ENCODE measurements around the gene LRRC39. TPM values are rescaled to one million over a fixed set of nuclear protein-coding genes. Genes with fewer than 3 reads are reported as not detected.

Gene LRRC39
- total and polyA plus RNA-seq, 4 experiments from 2014 or later: 0.13 to 1.3 (median 1.0) TPM; not detected in 1

DNA sequence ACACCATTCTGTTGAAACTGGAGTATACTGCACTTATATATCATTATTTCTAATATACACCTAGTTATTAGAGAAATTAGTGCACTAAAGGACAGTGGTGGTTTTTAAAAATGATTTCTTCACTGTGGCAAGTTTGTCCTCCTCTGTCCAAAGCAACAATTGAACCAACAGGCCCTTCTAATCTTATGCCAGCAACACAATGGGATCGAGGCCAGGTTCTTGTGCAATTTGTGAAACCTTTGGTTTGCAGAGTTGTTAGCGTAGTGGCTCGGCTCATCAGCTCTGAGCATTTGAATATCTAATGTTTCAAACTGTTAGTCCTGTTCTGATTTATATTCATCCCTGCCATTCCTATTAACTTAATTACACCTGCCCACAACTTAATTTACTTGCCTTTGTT lies 9.9 kb upstream of the LRRC39 start:
- Histone ChIP-seq H3K27me3 (ENCODE audit: insufficient read depth, low read length) (no peaks in the 10 kb centered on the region), H3K9me3 (ENCODE audit: control insufficient read depth in 1 of 2, low read length in 2 of 2) (no peaks in the 10 kb centered on the region), H3K36me3 (ENCODE audit: insufficient read depth, low read length) (no peaks in the 10 kb centered on the region), H3K4me1 (ENCODE audit: insufficient read depth, low read length) (no peaks in the 10 kb centered on the region), H3K4me3 (ENCODE audit: low read length in 2 of 2) (no peak overlapping the region), H3K27ac (ENCODE audit: low read depth, low read length) (no peak overlapping the region)
- H3K27ac Mint-ChIP-seq: no peak overlapping the region
- H3K27me3 Mint-ChIP-seq: no peaks in the 10 kb centered on the region
- intact Hi-C loops (cut with micrococcal nuclease): no loop called here
- POLR2A ChIA-PET (ENCODE audit: partially characterized antibody): interaction anchor here (1.3 kb wide), 1 partner anchor 13 kb away, joined by 3 read pairs; no protein-coding TSS in a partner anchor
- H3K4me1 Mint-ChIP-seq: peaks cover 0 to 4% (median 0%) of the 10 kb centered on the region in 4 donors
- H3K4me3 Mint-ChIP-seq: no peak overlapping the region
- peaks cover 11 to 24% of the 10 kb centered on the region in 2 donors for H3K36me3 Mint-ChIP-seq
- no peak for DNase-seq
- H3K9me3 Mint-ChIP-seq: peaks cover 0 to under 1% (median 0%) of the 10 kb centered on the region in 8 donors
- CTCF ChIA-PET (ENCODE audit: partially characterized antibody): interaction anchor here (1.1 kb wide), 1 partner anchor 9 kb away, joined by 4 read pairs; no protein-coding TSS in a partner anchor

DNA sequence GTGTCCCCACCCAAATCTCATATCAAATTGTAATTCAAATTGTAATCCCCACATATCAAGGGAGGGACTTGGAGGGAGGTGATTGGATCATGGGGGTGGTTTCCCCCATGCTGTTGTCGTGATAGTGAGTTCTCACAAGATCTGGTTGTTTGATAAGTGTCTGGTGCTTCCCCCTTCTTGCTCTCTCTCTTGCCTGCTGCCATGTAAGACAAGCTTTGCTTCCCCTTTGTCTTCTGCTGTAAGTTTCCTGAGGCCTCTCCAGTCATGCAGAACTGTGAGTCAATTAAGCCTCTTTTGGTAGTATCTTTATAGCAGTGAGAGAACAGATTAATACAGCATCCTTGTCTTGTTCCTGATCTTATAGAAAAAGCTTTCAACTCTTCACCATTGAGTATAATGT lies 6.5 kb upstream of the LRRC39 start:
- Histone ChIP-seq H3K9me3 (ENCODE audit: control insufficient read depth in 1 of 2, low read length in 2 of 2) (no peaks in the 10 kb centered on the region), H3K4me3 (ENCODE audit: low read length in 2 of 2) (no peak overlapping the region), H3K36me3 (ENCODE audit: insufficient read depth, low read length) (no peaks in the 10 kb centered on the region), H3K27me3 (ENCODE audit: insufficient read depth, low read length) (no peaks in the 10 kb centered on the region), H3K27ac (ENCODE audit: low read depth, low read length) (no peak overlapping the region), H3K4me1 (ENCODE audit: insufficient read depth, low read length) (no peaks in the 10 kb centered on the region)
- ChIA-PET POLR2A (ENCODE audit: partially characterized antibody) (no interaction called here), CTCF (ENCODE audit: partially characterized antibody) (no interaction called here)
- Mint-ChIP-seq H3K4me1 (peaks cover 0 to 4% (median 0%) of the 10 kb centered on the region in 4 donors), H3K9me3 (peaks cover 0 to 3% (median 0%) of the 10 kb centered on the region in 8 donors), H3K27me3 (no peaks in the 10 kb centered on the region), H3K36me3 (peaks cover 0 to 6% of the 10 kb centered on the region in 2 donors), H3K27ac (no peak overlapping the region), H3K4me3 (no peak overlapping the region)
- intact Hi-C loops (cut with micrococcal nuclease): no loop called here
- no peak for DNase-seq

DNA sequence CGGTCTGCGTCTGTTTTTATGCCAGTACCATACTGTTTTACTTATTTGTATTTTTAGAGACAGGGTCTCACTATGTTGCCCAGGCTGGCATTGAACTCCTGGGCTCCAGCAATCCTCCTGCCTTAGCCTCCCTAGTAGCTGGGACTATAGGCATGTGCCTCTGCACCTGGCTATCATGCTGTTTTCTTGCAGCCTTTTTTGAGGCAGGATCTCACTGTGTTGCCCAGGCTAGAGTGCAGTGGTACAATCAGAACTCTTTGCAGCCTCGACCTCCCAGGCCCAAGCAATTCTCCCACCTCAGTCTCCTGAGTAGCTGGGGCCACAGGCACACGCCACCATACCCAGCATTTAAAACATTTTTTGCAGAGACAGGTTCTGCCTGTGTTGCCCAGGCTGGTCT lies 5.3 kb upstream of the LRRC39 start:
- Mint-ChIP-seq H3K27ac (no peak overlapping the region), H3K36me3 (peaks cover 0 to 6% of the 10 kb centered on the region in 2 donors), H3K4me1 (peaks cover 0 to 4% (median 0%) of the 10 kb centered on the region in 4 donors), H3K9me3 (peaks cover 0 to 3% (median 0%) of the 10 kb centered on the region in 8 donors), H3K27me3 (no peaks in the 10 kb centered on the region), H3K4me3 (no peak overlapping the region)
- no peaks in the 10 kb centered on the region for H3K36me3 ChIP-seq (ENCODE audit: insufficient read depth, low read length)
- H3K27me3 ChIP-seq (ENCODE audit: insufficient read depth, low read length): no peaks in the 10 kb centered on the region
- no peak overlapping the region for H3K27ac ChIP-seq (ENCODE audit: low read depth, low read length)
- H3K9me3 ChIP-seq (ENCODE audit: control insufficient read depth in 1 of 2, low read length in 2 of 2): no peaks in the 10 kb centered on the region
- no peaks in the 10 kb centered on the region for H3K4me1 ChIP-seq (ENCODE audit: insufficient read depth, low read length)
- H3K4me3 ChIP-seq (ENCODE audit: low read length in 2 of 2): no peak overlapping the region
- ChIA-PET POLR2A (ENCODE audit: partially characterized antibody) (no interaction called here), CTCF (ENCODE audit: partially characterized antibody) (no interaction called here)
- intact Hi-C loops (cut with micrococcal nuclease): no loop called here
- DNase-seq: no peak

DNA sequence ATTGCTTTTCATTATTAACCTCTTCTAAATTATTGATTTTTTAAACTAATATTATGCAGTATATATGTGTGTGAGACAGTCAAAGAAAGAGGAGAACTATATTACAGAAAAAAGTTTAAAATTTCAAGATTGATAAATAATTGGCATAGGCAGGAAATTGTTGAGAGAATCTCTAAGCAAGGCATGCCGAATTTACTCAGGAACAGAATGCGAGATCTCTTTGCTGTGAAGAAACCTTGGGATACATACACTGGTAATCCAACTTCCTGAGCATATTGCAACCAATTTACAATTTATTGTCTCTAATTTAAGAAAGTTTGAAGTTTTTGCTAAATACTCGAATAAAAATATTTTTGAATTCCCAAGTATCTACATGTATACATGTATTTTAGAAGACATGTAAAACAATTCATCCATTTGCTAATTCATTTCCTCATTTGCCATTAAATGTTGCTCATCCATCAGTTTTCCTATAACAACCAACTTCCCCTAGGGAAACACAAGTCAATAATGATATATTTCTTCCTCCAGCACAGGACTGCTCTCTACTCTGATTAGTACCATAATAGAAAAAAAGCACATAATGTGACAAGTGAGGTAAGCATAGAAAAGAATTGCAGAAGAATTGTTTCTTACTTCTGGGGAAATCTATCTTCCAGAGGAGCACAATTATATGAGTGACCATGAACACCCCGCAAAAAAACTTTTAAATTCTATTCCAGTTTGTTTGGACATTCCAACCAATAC lies 588 bp downstream of the LRRC39 start:
- H3K36me3 ChIP-seq (ENCODE audit: insufficient read depth, low read length): no peaks in the 10 kb centered on the region
- H3K4me3 ChIP-seq (ENCODE audit: low read length in 2 of 2): no peak overlapping the region
- H3K4me1 Mint-ChIP-seq: no peaks in the 10 kb centered on the region
- H3K4me3 Mint-ChIP-seq: no peak overlapping the region
- no peaks in the 10 kb centered on the region for H3K27me3 Mint-ChIP-seq
- no peak for DNase-seq
- no peaks in the 10 kb centered on the region for H3K27me3 ChIP-seq (ENCODE audit: insufficient read depth, low read length)
- intact Hi-C loops (cut with micrococcal nuclease): no loop called here
- H3K9me3 ChIP-seq (ENCODE audit: control insufficient read depth in 1 of 2, low read length in 2 of 2): no peaks in the 10 kb centered on the region
- H3K36me3 Mint-ChIP-seq: no peaks in the 10 kb centered on the region
- POLR2A ChIA-PET (ENCODE audit: partially characterized antibody): interaction anchor here (0.7 kb wide), 1 partner anchor 65 kb away, joined by 3 read pairs; no protein-coding TSS in a partner anchor
- peaks cover 0 to 3% (median 0%) of the 10 kb centered on the region in 8 donors for H3K9me3 Mint-ChIP-seq
- H3K27ac ChIP-seq (ENCODE audit: low read depth, low read length): no peak overlapping the region
- no peaks in the 10 kb centered on the region for H3K4me1 ChIP-seq (ENCODE audit: insufficient read depth, low read length)
- CTCF ChIA-PET (ENCODE audit: partially characterized antibody): no interaction called here
- H3K27ac Mint-ChIP-seq: no peak overlapping the region

DNA sequence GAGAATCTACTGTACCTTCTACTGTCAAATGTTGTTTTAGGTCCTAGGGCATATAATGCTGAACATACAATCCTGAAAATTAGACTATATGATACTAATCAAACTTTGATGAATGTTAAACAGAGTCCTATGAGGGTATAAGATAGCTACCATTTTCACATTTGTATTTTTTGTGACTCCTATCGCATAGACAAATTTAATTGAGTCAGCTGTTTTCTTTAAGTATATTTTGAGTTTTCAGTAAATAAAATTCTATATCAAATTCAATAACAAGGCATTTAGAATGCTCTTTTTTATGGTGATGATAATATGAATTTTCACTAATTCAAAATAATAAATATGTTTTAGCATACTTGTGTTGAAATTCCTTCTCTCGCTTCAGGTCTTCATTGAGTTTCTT lies 10.0 kb downstream of the LRRC39 start:
- Mint-ChIP-seq H3K4me3 (no peak overlapping the region), H3K27me3 (peaks cover 1% of the 10 kb centered on the region in 2 donors), H3K36me3 (peaks cover 0 to 6% of the 10 kb centered on the region in 2 donors), H3K4me1 (no peaks in the 10 kb centered on the region), H3K9me3 (peaks cover 0 to 2% (median 0%) of the 10 kb centered on the region in 8 donors), H3K27ac (no peak overlapping the region)
- intact Hi-C loops (cut with micrococcal nuclease): no loop called here
- no peak for DNase-seq
- H3K4me1 ChIP-seq (ENCODE audit: insufficient read depth, low read length): no peaks in the 10 kb centered on the region
- no peaks in the 10 kb centered on the region for H3K36me3 ChIP-seq (ENCODE audit: insufficient read depth, low read length)
- ChIA-PET CTCF (ENCODE audit: partially characterized antibody) (interaction anchor here (0.9 kb wide), 1 partner anchor 378 kb away, joined by 3 read pairs; no protein-coding TSS in a partner anchor), POLR2A (ENCODE audit: partially characterized antibody) (no interaction called here)
- H3K9me3 ChIP-seq (ENCODE audit: control insufficient read depth in 1 of 2, low read length in 2 of 2): no peaks in the 10 kb centered on the region
- no peak overlapping the region for H3K4me3 ChIP-seq (ENCODE audit: low read length in 2 of 2)
- H3K27me3 ChIP-seq (ENCODE audit: insufficient read depth, low read length): no peaks in the 10 kb centered on the region
- H3K27ac ChIP-seq (ENCODE audit: low read depth, low read length): no peak overlapping the region

DNA sequence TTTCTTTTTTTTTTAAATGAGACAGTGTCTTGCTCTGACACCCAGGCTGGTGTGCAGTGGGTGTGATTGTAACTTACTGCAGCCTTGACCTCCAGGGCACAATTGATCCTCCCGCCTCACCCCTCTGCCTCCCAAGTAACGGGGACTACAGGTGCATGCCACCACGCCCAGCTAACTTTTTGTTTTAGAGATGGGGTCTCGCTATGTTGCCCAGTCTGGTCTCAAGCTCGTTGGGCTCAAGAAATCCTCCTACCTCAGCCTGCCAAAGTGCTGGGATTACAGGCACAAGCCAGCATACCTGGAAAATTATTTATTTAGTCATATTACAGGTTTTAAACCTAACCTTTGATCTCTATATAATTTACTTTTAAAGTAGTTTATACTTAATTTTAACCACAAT lies 13.4 kb downstream of the LRRC39 start:
- DNase-seq: no peak
- Histone ChIP-seq H3K9me3 (ENCODE audit: control insufficient read depth in 1 of 2, low read length in 2 of 2) (no peaks in the 10 kb centered on the region), H3K27me3 (ENCODE audit: insufficient read depth, low read length) (no peaks in the 10 kb centered on the region), H3K27ac (ENCODE audit: low read depth, low read length) (no peak overlapping the region), H3K36me3 (ENCODE audit: insufficient read depth, low read length) (no peaks in the 10 kb centered on the region), H3K4me3 (ENCODE audit: low read length in 2 of 2) (no peak overlapping the region), H3K4me1 (ENCODE audit: insufficient read depth, low read length) (no peaks in the 10 kb centered on the region)
- POLR2A ChIA-PET (ENCODE audit: partially characterized antibody): no interaction called here
- intact Hi-C loops (cut with micrococcal nuclease): no loop called here
- Mint-ChIP-seq H3K4me1 (no peaks in the 10 kb centered on the region), H3K4me3 (no peak overlapping the region), H3K9me3 (peaks cover 0 to 2% (median 0%) of the 10 kb centered on the region in 8 donors), H3K36me3 (peaks cover 0 to 6% of the 10 kb centered on the region in 2 donors), H3K27ac (no peak overlapping the region), H3K27me3 (peaks cover 1% of the 10 kb centered on the region in 2 donors)
- CTCF ChIA-PET (ENCODE audit: partially characterized antibody): no interaction called here

DNA sequence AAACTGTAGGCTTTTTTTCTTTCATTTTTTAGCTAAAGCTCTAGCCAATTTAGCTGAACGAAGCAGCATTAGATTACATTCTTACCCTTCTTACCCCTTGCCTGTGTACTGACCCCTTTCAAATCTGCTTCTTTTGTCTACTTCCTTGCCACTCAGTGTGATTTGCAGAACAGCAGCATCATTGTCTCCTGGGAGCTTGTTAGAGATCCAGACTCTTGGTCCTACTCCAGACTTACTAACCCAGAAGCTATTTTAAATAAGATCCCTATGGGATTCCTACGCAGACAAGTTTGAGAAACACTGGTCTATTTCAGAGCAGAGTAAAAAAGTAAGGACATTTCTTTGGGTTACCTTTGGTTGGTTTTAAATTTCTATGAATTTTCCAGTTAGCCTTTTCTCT lies 13.8 kb downstream of the LRRC39 start:
- POLR2A ChIA-PET (ENCODE audit: partially characterized antibody): no interaction called here
- H3K4me1 Mint-ChIP-seq: no peaks in the 10 kb centered on the region
- Histone ChIP-seq H3K27me3 (ENCODE audit: insufficient read depth, low read length) (no peaks in the 10 kb centered on the region), H3K36me3 (ENCODE audit: insufficient read depth, low read length) (no peaks in the 10 kb centered on the region), H3K4me1 (ENCODE audit: insufficient read depth, low read length) (no peaks in the 10 kb centered on the region), H3K27ac (ENCODE audit: low read depth, low read length) (no peak overlapping the region), H3K9me3 (ENCODE audit: control insufficient read depth in 1 of 2, low read length in 2 of 2) (no peaks in the 10 kb centered on the region), H3K4me3 (ENCODE audit: low read length in 2 of 2) (no peak overlapping the region)
- no peak overlapping the region for H3K4me3 Mint-ChIP-seq
- CTCF ChIA-PET (ENCODE audit: partially characterized antibody): no interaction called here
- peaks cover 0 to 6% of the 10 kb centered on the region in 2 donors for H3K36me3 Mint-ChIP-seq
- intact Hi-C loops (cut with micrococcal nuclease): no loop called here
- no peak for DNase-seq
- H3K27me3 Mint-ChIP-seq: peaks cover 1% of the 10 kb centered on the region in 2 donors
- peaks cover 0 to 2% (median 0%) of the 10 kb centered on the region in 8 donors for H3K9me3 Mint-ChIP-seq
- H3K27ac Mint-ChIP-seq: no peak overlapping the region
